Stomach (tissue), 4 donors: ENCODE results near the gene TNS3.

Experiments used
- CTCF ChIP-seq, 7 experiments: fragments of 450-650 bp in 4 of 7; fragments of 200-600 bp in 3 of 7; sonication (generic) in 3 of 7; IDR thresholded peaks; one replicate each; pipeline ENCODE4 v1.5.1; 2016 to 2019; ENCODE audit warnings: antibody characterized with exemption in 7 of 7, control low read depth in 2 of 7, mild to moderate bottlenecking in 1 of 7
- EP300 ChIP-seq: sonication (generic); formaldehyde crosslinking; IDR thresholded peaks from one replicate; pipeline ENCODE4 v1.6.1; 2017; ENCODE audit warnings: antibody characterized with exemption
- POLR2A ChIP-seq, 4 donors: fragments of 450-650 bp; IDR thresholded peaks; one replicate each; pipeline ENCODE4 v1.6.1; 2016; ENCODE audit warnings: antibody characterized with exemption in 4 of 4, control low read depth in 2 of 4, mild to moderate bottlenecking in 1 of 4, moderate library complexity in 1 of 4
- POLR2AphosphoS5 ChIP-seq, 3 donors: sonication (generic); formaldehyde crosslinking; IDR thresholded peaks; one replicate each; pipeline ENCODE4 v1.6.1; 2016; ENCODE audit warnings: antibody characterized with exemption in 3 of 3

GRCh38 chr7:47525066-47525623 is 56.8 kb downstream of the TNS3 start:
- TF ChIP-seq POLR2AphosphoS5 (IDR thresholded peaks at IDR 0.05) (no peak), CTCF (IDR thresholded peaks at IDR 0.05) (no peak), EP300 (no peak), POLR2A (IDR thresholded peaks at IDR 0.05) (no peak)
